SK-N-SH treated with all-trans-retinoic acid at 6 μM for 48 hours (cell line): Measurements from ENCODE around the gene GABARAP.

Source experiments
- ARNTL ChIP-seq: fragments of 450-650 bp; formaldehyde crosslinking; IDR thresholded peaks from 2 replicates; pipeline ENCODE4 v1.5.0; 2020; ENCODE audit warnings: low read depth, mild to moderate bottlenecking, moderate library complexity, borderline replicate concordance
- BACH2 ChIP-seq: fragments of 250-450 bp; sonication (Bioruptor Pico); IDR thresholded peaks from 2 replicates; pipeline ENCODE4 v1.9.0; 2021; ENCODE audit warnings: mild to moderate bottlenecking, borderline replicate concordance
- CSDC2 ChIP-seq: fragments of 250-450 bp; sonication (Bioruptor Pico); IDR thresholded peaks from 2 replicates; pipeline ENCODE4 v1.5.0; 2020; ENCODE audit warnings: mild to moderate bottlenecking, moderate library complexity
- GLIS3 ChIP-seq: fragments of 250-450 bp; sonication (Bioruptor Pico); IDR thresholded peaks from 2 replicates; pipeline ENCODE4 v1.5.0; 2020; ENCODE audit warnings: mild to moderate bottlenecking, moderate library complexity
- OSR1 ChIP-seq: fragments of 250-450 bp; sonication (Bioruptor Pico); IDR thresholded peaks from 2 replicates; pipeline ENCODE4 v1.8.0; 2022; ENCODE audit warnings: moderate library complexity, mild to moderate bottlenecking, inconsistent platforms
- PPARA ChIP-seq: fragments of 250-450 bp; sonication (Bioruptor Pico); IDR thresholded peaks from 2 replicates; pipeline ENCODE4 v1.5.0; 2020; ENCODE audit warnings: mild to moderate bottlenecking, borderline replicate concordance
- SNAI2 ChIP-seq: fragments of 250-450 bp; sonication (Bioruptor Pico); IDR thresholded peaks from 2 replicates; pipeline ENCODE4 v1.5.0; 2020; ENCODE audit warnings: mild to moderate bottlenecking, moderate library complexity
- ZFP3 ChIP-seq: fragments of 250-450 bp; sonication (Bioruptor Pico); IDR thresholded peaks from 2 replicates; pipeline ENCODE4 v1.5.0; 2020; ENCODE audit warnings: mild to moderate bottlenecking, moderate library complexity
- ZFP30 ChIP-seq: fragments of 450-650 bp; formaldehyde crosslinking; IDR thresholded peaks from 2 replicates; pipeline ENCODE4 v1.5.0; 2022; ENCODE audit warnings: mild to moderate bottlenecking, moderate library complexity
- ZNF565 ChIP-seq: fragments of 450-650 bp; formaldehyde crosslinking; conservative IDR thresholded peaks from 2 replicates; pipeline ENCODE4 v1.5.0; 2020; ENCODE audit warnings: low read depth, mild to moderate bottlenecking, moderate library complexity
- ZNF70 ChIP-seq: fragments of 450-650 bp; formaldehyde crosslinking; IDR thresholded peaks from 2 replicates; pipeline ENCODE4 v1.5.0; 2020; ENCODE audit warnings: mild to moderate bottlenecking, moderate library complexity
- TF ChIP-seq, protein P1 (sequence below): fragments of 250-450 bp; sonication (Bioruptor Pico); IDR thresholded peaks from 2 replicates; pipeline ENCODE4 v1.5.1; 2020; ENCODE audit warnings: low read depth, mild to moderate bottlenecking, moderate library complexity
- TF ChIP-seq, protein P2 (sequence below): fragments of 250-450 bp; sonication (Bioruptor Pico); IDR thresholded peaks from 2 replicates; pipeline ENCODE4 v1.8.0; 2020; ENCODE audit warnings: mild to moderate bottlenecking, moderate library complexity, borderline replicate concordance

DNA sequence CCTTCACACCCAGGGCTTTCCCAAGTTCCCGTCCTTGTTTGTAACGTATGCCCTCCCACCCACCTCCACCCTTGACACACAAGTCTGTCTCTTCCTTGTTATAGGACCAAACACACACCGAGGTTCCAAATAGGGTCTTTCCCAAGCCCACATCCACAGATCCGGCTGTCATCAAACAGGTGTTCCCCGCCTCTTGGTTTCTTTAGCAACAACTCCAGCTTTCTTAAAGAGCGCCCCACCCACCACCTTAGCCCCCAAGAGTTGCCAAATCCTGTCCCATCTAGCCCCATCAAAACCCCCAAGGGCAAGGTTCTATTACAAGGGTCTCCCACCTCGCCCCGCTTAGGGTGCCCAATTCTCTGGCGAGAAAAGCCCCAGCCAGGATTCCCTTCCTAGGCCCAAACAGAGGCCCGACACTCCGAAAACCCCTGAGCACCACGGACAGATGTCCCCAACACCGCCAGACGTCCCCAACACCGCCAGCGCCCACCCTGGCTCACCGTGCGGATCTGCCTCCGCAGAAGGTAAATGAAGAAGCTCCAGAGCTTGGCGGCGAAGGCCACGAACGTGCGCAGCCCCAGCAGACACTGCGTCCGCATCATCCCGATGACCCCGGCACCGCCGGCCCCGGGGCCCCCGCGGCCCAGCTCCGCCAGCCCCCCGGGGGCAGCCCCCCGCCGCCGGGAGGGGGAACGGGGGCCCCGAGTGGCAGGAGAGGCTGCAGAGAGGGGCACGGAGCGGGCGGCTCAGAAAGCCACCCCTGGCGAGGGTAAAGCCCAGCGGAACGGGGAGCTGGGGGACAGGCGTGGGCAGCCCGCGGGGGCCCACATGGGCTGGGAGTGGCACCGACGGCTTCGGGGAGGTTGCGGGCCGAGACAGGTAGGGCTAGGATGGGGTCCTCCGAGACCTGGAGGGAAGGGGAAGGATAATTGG is 8.7 kb upstream of the GABARAP start:
- TF ChIP-seq ZNF70 (CRISPR knock-in tag): no peak
- no peak for TF ChIP-seq PPARA (CRISPR knock-in tag)
- no peak for TF ChIP-seq CSDC2 (CRISPR knock-in tag)
- no peak for TF ChIP-seq ZFP30 (CRISPR knock-in tag)
- TF ChIP-seq ZNF565: no peak
- no peak for TF ChIP-seq ARNTL (CRISPR knock-in tag)
- TF ChIP-seq, protein P1, sequence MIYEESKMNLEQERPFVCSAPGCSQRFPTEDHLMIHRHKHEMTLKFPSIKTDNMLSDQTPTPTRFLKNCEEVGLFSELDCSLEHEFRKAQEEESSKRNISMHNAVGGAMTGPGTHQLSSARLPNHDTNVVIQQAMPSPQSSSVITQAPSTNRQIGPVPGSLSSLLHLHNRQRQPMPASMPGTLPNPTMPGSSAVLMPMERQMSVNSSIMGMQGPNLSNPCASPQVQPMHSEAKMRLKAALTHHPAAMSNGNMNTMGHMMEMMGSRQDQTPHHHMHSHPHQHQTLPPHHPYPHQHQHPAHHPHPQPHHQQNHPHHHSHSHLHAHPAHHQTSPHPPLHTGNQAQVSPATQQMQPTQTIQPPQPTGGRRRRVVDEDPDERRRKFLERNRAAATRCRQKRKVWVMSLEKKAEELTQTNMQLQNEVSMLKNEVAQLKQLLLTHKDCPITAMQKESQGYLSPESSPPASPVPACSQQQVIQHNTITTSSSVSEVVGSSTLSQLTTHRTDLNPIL (CRISPR knock-in tag): no peak
- no peak for TF ChIP-seq ZFP3 (CRISPR knock-in tag)
- no peak for TF ChIP-seq OSR1 (CRISPR knock-in tag)
- no peak for TF ChIP-seq SNAI2 (CRISPR knock-in tag)
- TF ChIP-seq, protein P2, sequence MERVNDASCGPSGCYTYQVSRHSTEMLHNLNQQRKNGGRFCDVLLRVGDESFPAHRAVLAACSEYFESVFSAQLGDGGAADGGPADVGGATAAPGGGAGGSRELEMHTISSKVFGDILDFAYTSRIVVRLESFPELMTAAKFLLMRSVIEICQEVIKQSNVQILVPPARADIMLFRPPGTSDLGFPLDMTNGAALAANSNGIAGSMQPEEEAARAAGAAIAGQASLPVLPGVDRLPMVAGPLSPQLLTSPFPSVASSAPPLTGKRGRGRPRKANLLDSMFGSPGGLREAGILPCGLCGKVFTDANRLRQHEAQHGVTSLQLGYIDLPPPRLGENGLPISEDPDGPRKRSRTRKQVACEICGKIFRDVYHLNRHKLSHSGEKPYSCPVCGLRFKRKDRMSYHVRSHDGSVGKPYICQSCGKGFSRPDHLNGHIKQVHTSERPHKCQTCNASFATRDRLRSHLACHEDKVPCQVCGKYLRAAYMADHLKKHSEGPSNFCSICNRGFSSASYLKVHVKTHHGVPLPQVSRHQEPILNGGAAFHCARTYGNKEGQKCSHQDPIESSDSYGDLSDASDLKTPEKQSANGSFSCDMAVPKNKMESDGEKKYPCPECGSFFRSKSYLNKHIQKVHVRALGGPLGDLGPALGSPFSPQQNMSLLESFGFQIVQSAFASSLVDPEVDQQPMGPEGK (CRISPR knock-in tag): no peak
- TF ChIP-seq BACH2 (CRISPR knock-in tag): no peak
- TF ChIP-seq GLIS3 (CRISPR knock-in tag): no peak
